GM06990 (cell line): ENCODE data around the gene CYP1A2.

Source experiments
- DNase-seq: peaks from one replicate; pipeline ENCODE4 v3.0.0-alpha.2; 2011; ENCODE audit not compliant: insufficient read length; ENCODE audit errors: extremely low read depth
- H3K27me3 ChIP-seq: replicated peaks from 2 replicates; pipeline ENCODE4 v1.6.0; 2011; ENCODE audit warnings: low read length; ENCODE audit not compliant: control insufficient read depth, insufficient read depth
- H3K36me3 ChIP-seq: 2 replicates; pipeline ENCODE4 v1.5.1; 2011; ENCODE audit warnings: low read length; ENCODE audit not compliant: control insufficient read depth, insufficient read depth
- H3K4me3 ChIP-seq: replicated peaks from 2 replicates; pipeline ENCODE4 v1.5.1; 2011; ENCODE audit warnings: low read depth, mild to moderate bottlenecking, control low read depth, low read length
- TF ChIP-seq, protein P1 (sequence below): IDR thresholded peaks from 2 replicates; pipeline ENCODE4 v1.5.1; 2011; ENCODE audit warnings: low read length, control low read depth, mild to moderate bottlenecking, inconsistent platforms; ENCODE audit not compliant: insufficient read depth, poor library complexity, severe bottlenecking

Gene CYP1A2, protein sequence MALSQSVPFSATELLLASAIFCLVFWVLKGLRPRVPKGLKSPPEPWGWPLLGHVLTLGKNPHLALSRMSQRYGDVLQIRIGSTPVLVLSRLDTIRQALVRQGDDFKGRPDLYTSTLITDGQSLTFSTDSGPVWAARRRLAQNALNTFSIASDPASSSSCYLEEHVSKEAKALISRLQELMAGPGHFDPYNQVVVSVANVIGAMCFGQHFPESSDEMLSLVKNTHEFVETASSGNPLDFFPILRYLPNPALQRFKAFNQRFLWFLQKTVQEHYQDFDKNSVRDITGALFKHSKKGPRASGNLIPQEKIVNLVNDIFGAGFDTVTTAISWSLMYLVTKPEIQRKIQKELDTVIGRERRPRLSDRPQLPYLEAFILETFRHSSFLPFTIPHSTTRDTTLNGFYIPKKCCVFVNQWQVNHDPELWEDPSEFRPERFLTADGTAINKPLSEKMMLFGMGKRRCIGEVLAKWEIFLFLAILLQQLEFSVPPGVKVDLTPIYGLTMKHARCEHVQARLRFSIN

GRCh38 chr15:74748322-74748946 is at the start of gene CYP1A2:
CYP1A2 (plus strand) TSS chr15:74748845; CDS start chr15:74749739, 894 bp downstream.
- no peak for DNase-seq
- TF ChIP-seq, protein P1, sequence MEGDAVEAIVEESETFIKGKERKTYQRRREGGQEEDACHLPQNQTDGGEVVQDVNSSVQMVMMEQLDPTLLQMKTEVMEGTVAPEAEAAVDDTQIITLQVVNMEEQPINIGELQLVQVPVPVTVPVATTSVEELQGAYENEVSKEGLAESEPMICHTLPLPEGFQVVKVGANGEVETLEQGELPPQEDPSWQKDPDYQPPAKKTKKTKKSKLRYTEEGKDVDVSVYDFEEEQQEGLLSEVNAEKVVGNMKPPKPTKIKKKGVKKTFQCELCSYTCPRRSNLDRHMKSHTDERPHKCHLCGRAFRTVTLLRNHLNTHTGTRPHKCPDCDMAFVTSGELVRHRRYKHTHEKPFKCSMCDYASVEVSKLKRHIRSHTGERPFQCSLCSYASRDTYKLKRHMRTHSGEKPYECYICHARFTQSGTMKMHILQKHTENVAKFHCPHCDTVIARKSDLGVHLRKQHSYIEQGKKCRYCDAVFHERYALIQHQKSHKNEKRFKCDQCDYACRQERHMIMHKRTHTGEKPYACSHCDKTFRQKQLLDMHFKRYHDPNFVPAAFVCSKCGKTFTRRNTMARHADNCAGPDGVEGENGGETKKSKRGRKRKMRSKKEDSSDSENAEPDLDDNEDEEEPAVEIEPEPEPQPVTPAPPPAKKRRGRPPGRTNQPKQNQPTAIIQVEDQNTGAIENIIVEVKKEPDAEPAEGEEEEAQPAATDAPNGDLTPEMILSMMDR: no peak
- Histone ChIP-seq H3K36me3 (no peaks in the 10 kb centered on the region), H3K27me3 (no peaks in the 10 kb centered on the region), H3K4me3 (no peak within 1 kb of the TSS)

DNA sequence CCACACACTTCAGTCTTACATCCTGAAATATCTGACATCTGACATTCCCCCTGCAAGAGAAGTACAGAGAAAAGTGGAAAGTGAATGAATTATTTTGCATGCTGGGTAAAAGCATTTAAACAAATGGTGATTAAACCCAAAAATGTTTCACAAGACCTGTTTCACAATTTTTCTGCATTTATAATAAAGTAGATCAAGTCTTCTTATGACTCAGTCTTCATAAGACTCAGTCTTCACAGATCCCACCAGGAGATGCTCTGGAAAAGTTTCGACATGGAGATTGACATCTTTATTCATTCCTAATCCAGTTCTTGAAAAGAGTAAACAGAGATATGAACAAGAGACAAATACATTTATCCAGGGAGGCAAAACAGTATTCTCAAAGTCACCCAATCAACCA is 39.6 kb upstream of the CYP1A2 start:
- TF ChIP-seq, protein P1: no peak
- no peak for DNase-seq

GRCh38 chr15:74709892-74710291 is 38.8 kb upstream of the CYP1A2 start:
- TF ChIP-seq, protein P1: no peak

More for the DNA sequence above, 39.6 kb upstream of the CYP1A2 start:
- Histone ChIP-seq H3K4me3 (no peak overlapping the region), H3K36me3 (no peaks in the 10 kb centered on the region), H3K27me3 (no peaks in the 10 kb centered on the region)

GRCh38 chr15:74710319-74711094 is 38.1 kb upstream of the CYP1A2 start:
- Histone ChIP-seq H3K4me3 (no peak overlapping the region), H3K36me3 (no peaks in the 10 kb centered on the region), H3K27me3 (no peaks in the 10 kb centered on the region)
- TF ChIP-seq, protein P1: no peak
- no peak for DNase-seq

More at GRCh38 chr15:74709892-74710291, 38.8 kb upstream of the CYP1A2 start:
- Histone ChIP-seq H3K4me3 (no peak overlapping the region), H3K36me3 (no peaks in the 10 kb centered on the region), H3K27me3 (no peaks in the 10 kb centered on the region)
- DNase-seq: no peak

DNA sequence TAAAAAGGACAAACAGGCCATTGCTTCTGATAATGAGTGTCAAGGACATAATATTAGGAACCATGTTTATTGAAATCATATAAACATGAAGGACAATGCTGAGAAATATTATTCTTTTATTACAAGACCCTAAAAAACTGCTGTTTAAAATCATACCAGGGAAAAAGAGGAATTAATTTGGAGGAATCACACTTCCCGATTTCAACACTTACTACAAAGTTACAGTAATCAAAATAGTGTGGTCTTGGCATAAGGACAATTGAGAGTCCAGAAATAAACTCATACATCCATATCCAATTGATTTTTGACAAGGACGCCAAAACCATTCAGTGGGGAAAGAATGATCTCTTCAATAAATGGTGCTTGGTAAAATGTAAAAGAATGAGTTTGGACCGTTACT is 36.3 kb upstream of the CYP1A2 start:
- no peaks in the 10 kb centered on the region for H3K36me3 ChIP-seq
- TF ChIP-seq, protein P1: no peak

More for the DNA sequence above, 36.3 kb upstream of the CYP1A2 start:
- Histone ChIP-seq H3K27me3 (no peaks in the 10 kb centered on the region), H3K4me3 (no peak overlapping the region)
- no peak for DNase-seq
